A549 (cell line): ENCODE data around the gene NRSN2. TPM values are rescaled to one million over a fixed set of nuclear protein-coding genes. Genes with fewer than 3 reads are reported as not detected.

Experiments used
- ATAC-seq, 2 experiments: fragments of 200-7000 bp in 1 of 2; fragments of >200 bp in 1 of 2; cut with Nextera tagmentation in 1 of 2; cut with Tn5 transposase in 1 of 2; 3 replicates each; pipeline versions ENCODE4 v1.8.0 to v1.9.1; 2018 to 2020; ENCODE audit warnings: mild to moderate bottlenecking in 1 of 2, moderate library complexity in 1 of 2
- CTCF ChIA-PET: fragments of 300-600 bp; sonication (Branson Sonifier 250); formaldehyde crosslinking; extraction: SDS; loops from one replicate; lab custom pipeline; 2021; ENCODE audit warnings: antibody characterized with exemption, inconsistent platforms; lab: Yijun Ruan, JAX
- POLR2A ChIA-PET: fragments of 350-600 bp; formaldehyde crosslinking; extraction: SDS; loops from one replicate; lab custom pipeline; 2021; ENCODE audit warnings: antibody characterized with exemption, inconsistent platforms; lab: Yijun Ruan, JAX
- DNase-seq, 2 experiments: peaks; one replicate each; pipeline versions ENCODE4 v3.0.0 to v3.0.0-alpha.2; 2011 to 2016; ENCODE audit warnings: low read depth in 1 of 2, low spot score in 1 of 2
- FAIRE-seq: peaks from 2 replicates; lab custom pipeline; 2011; peaks lifted over from hg19 to GRCh38; lab: Jason Lieb, UNC
- H3K27ac ChIP-seq, 2 experiments: fragments of >200 bp; sonication (Bioruptor Twin); formaldehyde crosslinking; 3 replicates each; pipeline ENCODE4 v1.5.1; 2016 to 2017
- H3K4me1 ChIP-seq: fragments of >200 bp; sonication (Bioruptor Twin); formaldehyde crosslinking; 3 replicates; pipeline ENCODE4 v1.6.1; 2016
- H3K4me2 ChIP-seq: fragments of >200 bp; sonication (Bioruptor Twin); formaldehyde crosslinking; 3 replicates; pipeline ENCODE4 v1.6.1; 2016
- H3K4me3 ChIP-seq: fragments of >200 bp; sonication (Bioruptor Twin); formaldehyde crosslinking; 3 replicates; pipeline ENCODE4 v1.5.1; 2016
- H3K9me3 ChIP-seq: fragments of >200 bp; sonication (Bioruptor Twin); formaldehyde crosslinking; 3 replicates; pipeline ENCODE4 v1.6.1; 2016
- EHF ChIP-seq: fragments of 250-450 bp; sonication (Bioruptor Pico); IDR thresholded peaks from 2 replicates; pipeline ENCODE4 v1.5.0; 2020; ENCODE audit warnings: mild to moderate bottlenecking
- FOSB ChIP-seq: fragments of 250-450 bp; sonication (Bioruptor Pico); IDR thresholded peaks from 2 replicates; pipeline ENCODE4 v1.5.0; 2020; ENCODE audit warnings: mild to moderate bottlenecking, moderate library complexity
- GATA3 ChIP-seq: IDR thresholded peaks from 2 replicates; pipeline ENCODE4 v1.6.1; 2012; ENCODE audit warnings: borderline replicate concordance
- HDAC2 ChIP-seq: fragments of 200-600 bp; sonication (generic); IDR thresholded peaks from 2 replicates; pipeline ENCODE4 v1.6.1; 2016
- HEYL ChIP-seq: fragments of 250-450 bp; sonication (Bioruptor Pico); IDR thresholded peaks from 2 replicates; pipeline ENCODE4 v1.8.0; 2021; ENCODE audit warnings: mild to moderate bottlenecking, moderate library complexity
- JUNB ChIP-seq: fragments of >200 bp; sonication (Bioruptor Twin); formaldehyde crosslinking; IDR thresholded peaks from 2 replicates; pipeline ENCODE4 v1.6.1; 2016
- RFX5 ChIP-seq: fragments of 450-650 bp; IDR thresholded peaks from 2 replicates; pipeline ENCODE4 v1.7.1; 2014; ENCODE audit warnings: antibody characterized with exemption, mild to moderate bottlenecking, moderate library complexity
- RNF2 ChIP-seq: fragments of 200-600 bp; sonication (generic); IDR thresholded peaks from 2 replicates; pipeline ENCODE4 v1.6.1; 2016; ENCODE audit warnings: low read depth, mild to moderate bottlenecking, antibody characterized with exemption, moderate library complexity, borderline replicate concordance
- ZSCAN20 ChIP-seq: fragments of 250-450 bp; sonication (Bioruptor Pico); IDR thresholded peaks from 2 replicates; pipeline ENCODE4 v1.8.0; 2022; ENCODE audit warnings: mild to moderate bottlenecking, moderate library complexity
- WGBS: methylation state at CpG from one replicate; pipeline ENCODE4 v1.1.6; 2017; ENCODE audit errors: missing lambda C conversion rate; 5-methylcytosine and 5-hydroxymethylcytosine counted together
- polyA plus RNA-seq, 4 experiments: library from polyadenylated mRNA; depleted of rRNA in 3 of 4; stranded (reverse); fragments of >200 nt; fragmentation: RNase III in 1 of 4; extraction: RNeasy Plus Mini Kit Qiagen cat#74134 plus additional on column Dnase treatment in 1 of 4; gene quantifications; 2 replicates in 3 of 4; 3 replicates in 1 of 4; pipeline ENCODE4 v1.2.3, GENCODE V29; 2011 to 2017
- TF ChIP-seq, protein P1 (sequence below): fragments of 250-450 bp; sonication (Bioruptor Pico); IDR thresholded peaks from 2 replicates; pipeline ENCODE4 v1.5.0; 2021; ENCODE audit warnings: mild to moderate bottlenecking, moderate library complexity, borderline replicate concordance
- TF ChIP-seq, protein P2 (sequence below): IDR thresholded peaks from 2 replicates; pipeline ENCODE4 v1.6.1; 2012
- TF ChIP-seq, protein P3 (sequence below): fragments of >200 bp; sonication (Bioruptor Twin); formaldehyde crosslinking; IDR thresholded peaks from 3 replicates; pipeline ENCODE4 v1.5.1; 2016
- TF ChIP-seq, protein P4 (sequence below): fragments of 450-650 bp; IDR thresholded peaks from 2 replicates; pipeline ENCODE4 v1.6.1; 2014; ENCODE audit warnings: antibody characterized with exemption
- TF ChIP-seq, protein P5 (sequence below): fragments of 250-450 bp; sonication (Bioruptor Pico); IDR thresholded peaks from 2 replicates; pipeline ENCODE4 v1.5.0; 2020; ENCODE audit warnings: low read depth, mild to moderate bottlenecking, moderate library complexity

NRSN2 gene
- polyA plus RNA-seq, 2 of the 4 experiments (the other 2 are of a cell fraction): 47.5 to 74.8 TPM

DNA sequence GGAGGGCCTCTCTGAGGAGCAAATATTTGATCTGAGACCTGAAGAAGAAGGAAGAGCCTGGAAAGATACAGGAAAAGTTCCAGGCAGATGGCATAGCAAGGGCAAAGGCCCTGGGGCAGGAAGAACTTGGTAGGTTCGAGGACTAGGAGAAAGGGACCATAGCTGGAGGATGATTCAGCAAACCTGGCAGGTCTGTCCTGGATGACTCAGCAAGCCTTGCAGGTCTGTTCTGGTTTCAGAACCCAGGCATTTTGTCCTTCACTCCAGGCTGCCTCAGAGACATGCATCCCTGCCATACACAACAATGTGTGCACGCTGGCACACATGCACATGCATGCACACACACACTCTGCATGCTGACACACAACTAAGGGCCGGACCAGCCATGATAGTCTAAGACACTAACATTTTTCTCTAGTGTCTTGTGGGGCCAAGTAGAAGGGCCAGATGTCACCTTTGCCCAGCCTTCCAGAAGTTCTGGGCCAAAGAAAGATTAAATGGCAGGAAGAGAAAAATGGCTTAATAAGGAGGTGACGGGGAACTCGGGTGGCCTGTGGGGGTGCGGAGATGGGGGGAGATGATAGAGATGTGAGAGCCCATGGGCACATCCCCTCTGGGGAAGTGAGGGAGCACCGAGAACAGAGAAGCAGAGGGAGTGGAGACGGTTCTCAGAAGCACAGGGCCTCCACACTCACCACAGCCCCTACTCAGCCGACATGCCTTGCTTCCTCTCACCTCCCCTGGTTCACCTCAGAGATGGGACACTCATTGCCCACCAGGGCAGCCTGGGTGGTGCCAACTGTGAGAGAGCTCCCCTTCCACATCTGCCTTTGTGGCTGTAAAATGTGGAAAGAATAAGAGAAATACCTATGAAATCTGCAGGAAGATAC, 18.2 kb downstream of the NRSN2 start (continued):
- TF ChIP-seq, protein P1, sequence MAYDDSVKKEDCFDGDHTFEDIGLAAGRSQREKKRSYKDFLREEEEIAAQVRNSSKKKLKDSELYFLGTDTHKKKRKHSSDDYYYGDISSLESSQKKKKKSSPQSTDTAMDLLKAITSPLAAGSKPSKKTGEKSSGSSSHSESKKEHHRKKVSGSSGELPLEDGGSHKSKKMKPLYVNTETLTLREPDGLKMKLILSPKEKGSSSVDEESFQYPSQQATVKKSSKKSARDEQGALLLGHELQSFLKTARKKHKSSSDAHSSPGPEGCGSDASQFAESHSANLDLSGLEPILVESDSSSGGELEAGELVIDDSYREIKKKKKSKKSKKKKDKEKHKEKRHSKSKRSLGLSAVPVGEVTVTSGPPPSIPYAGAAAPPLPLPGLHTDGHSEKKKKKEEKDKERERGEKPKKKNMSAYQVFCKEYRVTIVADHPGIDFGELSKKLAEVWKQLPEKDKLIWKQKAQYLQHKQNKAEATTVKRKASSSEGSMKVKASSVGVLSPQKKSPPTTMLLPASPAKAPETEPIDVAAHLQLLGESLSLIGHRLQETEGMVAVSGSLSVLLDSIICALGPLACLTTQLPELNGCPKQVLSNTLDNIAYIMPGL (CRISPR knock-in tag): no peak
- TF ChIP-seq EHF (CRISPR knock-in tag): peak; percentile 42; the same call in 1 of the 2 replicates
- TF ChIP-seq RFX5: 0 out of 2 replicates have a peak, but pooled peaks have one; percentile 18
- TF ChIP-seq, protein P2, sequence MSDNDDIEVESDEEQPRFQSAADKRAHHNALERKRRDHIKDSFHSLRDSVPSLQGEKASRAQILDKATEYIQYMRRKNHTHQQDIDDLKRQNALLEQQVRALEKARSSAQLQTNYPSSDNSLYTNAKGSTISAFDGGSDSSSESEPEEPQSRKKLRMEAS: peak; percentile 61; the same call in 1 of the 2 replicates
- TF ChIP-seq, protein P3, sequence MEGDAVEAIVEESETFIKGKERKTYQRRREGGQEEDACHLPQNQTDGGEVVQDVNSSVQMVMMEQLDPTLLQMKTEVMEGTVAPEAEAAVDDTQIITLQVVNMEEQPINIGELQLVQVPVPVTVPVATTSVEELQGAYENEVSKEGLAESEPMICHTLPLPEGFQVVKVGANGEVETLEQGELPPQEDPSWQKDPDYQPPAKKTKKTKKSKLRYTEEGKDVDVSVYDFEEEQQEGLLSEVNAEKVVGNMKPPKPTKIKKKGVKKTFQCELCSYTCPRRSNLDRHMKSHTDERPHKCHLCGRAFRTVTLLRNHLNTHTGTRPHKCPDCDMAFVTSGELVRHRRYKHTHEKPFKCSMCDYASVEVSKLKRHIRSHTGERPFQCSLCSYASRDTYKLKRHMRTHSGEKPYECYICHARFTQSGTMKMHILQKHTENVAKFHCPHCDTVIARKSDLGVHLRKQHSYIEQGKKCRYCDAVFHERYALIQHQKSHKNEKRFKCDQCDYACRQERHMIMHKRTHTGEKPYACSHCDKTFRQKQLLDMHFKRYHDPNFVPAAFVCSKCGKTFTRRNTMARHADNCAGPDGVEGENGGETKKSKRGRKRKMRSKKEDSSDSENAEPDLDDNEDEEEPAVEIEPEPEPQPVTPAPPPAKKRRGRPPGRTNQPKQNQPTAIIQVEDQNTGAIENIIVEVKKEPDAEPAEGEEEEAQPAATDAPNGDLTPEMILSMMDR: peak; percentile 11; the same call in 1 of the 3 replicates
- no peak for TF ChIP-seq FOSB
- TF ChIP-seq JUNB: peak; percentile 35; the same call in 1 of the 2 replicates

DNA sequence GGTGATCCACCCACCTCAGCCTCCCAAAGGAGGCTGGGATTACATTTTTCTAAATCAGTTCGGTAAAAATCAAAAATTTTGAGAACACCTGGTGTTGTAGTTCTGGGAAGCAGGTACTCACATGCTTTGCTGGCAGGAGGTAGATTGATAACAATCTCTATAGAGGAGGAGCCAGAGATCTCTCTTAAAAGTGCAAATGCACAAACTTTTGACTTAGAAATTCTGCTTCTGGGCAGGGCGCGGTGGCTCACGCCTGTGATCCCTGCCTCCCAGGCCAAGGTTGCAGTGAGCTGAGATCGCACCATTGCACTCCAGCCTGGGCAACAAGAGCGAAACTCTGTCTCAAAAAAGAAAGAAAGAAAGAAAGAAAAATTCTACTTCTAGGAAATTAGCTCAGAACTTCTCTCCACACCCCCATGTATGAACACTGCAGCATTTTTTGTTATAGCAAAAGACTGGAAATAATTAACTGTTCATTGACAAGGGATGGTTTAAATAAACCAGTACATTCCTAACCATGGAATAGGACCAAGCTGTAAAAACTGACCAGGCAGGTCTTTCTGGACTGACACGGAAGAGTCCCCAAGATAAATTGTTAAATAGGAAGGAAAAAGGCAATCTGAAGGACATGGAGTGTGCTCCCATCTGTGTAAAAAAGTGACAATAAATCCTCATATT, 19.3 kb downstream of the NRSN2 start:
- ATAC-seq (no peak), DNase-seq (no peak)
- WGBS: 60% methylated on average over 7 of the region's 7 CpGs
- Histone ChIP-seq H3K9me3 (no peaks in the 10 kb centered on the region), H3K4me3 (no peak overlapping the region), H3K27ac (peak overlapping the region; percentile 94 to 98)
- CTCF ChIA-PET: interaction anchor here (0.6 to 50.3 kb wide), 8 partner anchors 9 to 166 kb away, joined by 3 to 1229 read pairs (median 19); partner anchors contain the start of gene TRIB3
- no peak for TF ChIP-seq ZSCAN20
- peak; percentile 37; the same call in 1 of the 2 replicates for TF ChIP-seq GATA3
- TF ChIP-seq, protein P2: peak; percentile 27; the same call in 1 of the 2 replicates
- TF ChIP-seq, all 56 proteins: peak for 2
- H3K4me1 ChIP-seq: peaks cover 87% of the 10 kb centered on the region
- H3K4me2 ChIP-seq: peak overlapping the region; percentile 41
- POLR2A ChIA-PET: interaction anchor here (1.2 to 7.1 kb wide), 3 partner anchors 18 to 41 kb away, joined by 4 to 147 read pairs (median 11); partner anchors contain the start of genes RBCK1 and TRIB3
- no peak for FAIRE-seq

DNA sequence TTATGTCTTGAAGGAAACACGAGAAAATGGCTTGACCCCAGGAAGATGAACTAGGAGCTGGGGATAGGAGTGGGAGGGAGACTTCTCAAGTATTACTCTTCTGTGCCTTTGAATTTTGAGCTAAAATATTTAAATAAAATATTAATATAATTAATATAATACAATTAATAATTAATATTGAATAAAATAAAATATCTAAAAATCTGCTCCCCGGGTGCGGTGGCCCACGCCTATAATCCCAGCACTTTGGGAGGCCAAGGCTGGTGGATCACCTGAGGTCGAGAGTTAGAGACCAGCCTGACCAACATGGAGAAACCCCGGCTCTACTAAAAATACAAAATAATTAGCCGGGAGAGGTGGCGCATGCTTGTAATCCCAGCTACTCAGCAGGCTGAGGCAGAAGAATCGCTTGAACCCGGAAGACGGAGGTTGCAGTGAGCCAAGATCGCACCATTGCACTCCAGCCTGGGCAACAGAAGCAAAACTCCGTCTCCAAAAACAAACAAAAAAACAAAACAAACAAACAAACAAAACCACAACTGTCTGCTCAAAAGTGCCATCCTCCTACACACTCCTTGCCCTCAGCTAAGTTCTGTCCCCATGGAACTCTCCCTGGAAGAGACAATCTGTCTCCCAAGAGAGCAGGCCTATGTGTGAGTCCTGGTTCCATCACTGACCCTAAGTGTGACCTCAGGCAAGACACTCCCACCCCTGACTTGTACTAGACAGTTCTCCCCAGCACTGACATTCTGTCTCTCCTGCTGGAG, 20.0 kb downstream of the NRSN2 start:
- no peak for DNase-seq
- Histone ChIP-seq H3K4me1 (peaks cover 88% of the 10 kb centered on the region), H3K9me3 (no peaks in the 10 kb centered on the region), H3K4me2 (peak overlapping the region; percentile 41; the same call in 1 of the 3 replicates)
- POLR2A ChIA-PET: interaction anchor here (1.2 to 7.1 kb wide), 3 partner anchors 17 to 41 kb away, joined by 4 to 147 read pairs (median 11); partner anchors contain the start of genes RBCK1 and TRIB3
- CTCF ChIA-PET: interaction anchor here (0.6 to 50.3 kb wide), 6 partner anchors 9 to 316 kb away, joined by 3 to 1229 read pairs (median 19); partner anchors contain the start of gene TRIB3
- no peak for FAIRE-seq
- WGBS: 82% methylated on average over 13 of the region's 13 CpGs
- TF ChIP-seq, protein P2: no peak
- TF ChIP-seq, protein P4, sequence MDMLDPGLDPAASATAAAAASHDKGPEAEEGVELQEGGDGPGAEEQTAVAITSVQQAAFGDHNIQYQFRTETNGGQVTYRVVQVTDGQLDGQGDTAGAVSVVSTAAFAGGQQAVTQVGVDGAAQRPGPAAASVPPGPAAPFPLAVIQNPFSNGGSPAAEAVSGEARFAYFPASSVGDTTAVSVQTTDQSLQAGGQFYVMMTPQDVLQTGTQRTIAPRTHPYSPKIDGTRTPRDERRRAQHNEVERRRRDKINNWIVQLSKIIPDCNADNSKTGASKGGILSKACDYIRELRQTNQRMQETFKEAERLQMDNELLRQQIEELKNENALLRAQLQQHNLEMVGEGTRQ: no peak
- TF ChIP-seq, protein P5, sequence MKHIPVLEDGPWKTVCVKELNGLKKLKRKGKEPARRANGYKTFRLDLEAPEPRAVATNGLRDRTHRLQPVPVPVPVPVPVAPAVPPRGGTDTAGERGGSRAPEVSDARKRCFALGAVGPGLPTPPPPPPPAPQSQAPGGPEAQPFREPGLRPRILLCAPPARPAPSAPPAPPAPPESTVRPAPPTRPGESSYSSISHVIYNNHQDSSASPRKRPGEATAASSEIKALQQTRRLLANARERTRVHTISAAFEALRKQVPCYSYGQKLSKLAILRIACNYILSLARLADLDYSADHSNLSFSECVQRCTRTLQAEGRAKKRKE (CRISPR knock-in tag): no peak
- TF ChIP-seq HEYL (peak; percentile 50; the same call in 1 of the 2 replicates), RNF2 (no peak), HDAC2 (no peak)
- TF ChIP-seq, all 56 proteins: peak for 1
- H3K27ac ChIP-seq: peak overlapping the region; percentile 94 to 98
- ATAC-seq: no peak
- H3K4me3 ChIP-seq: no peak overlapping the region
